Measurements from ENCODE around the gene LIAS. TPM values are rescaled to one million over a fixed set of nuclear protein-coding genes. Genes with fewer than 3 reads are reported as not detected.
"Not testable (repeated sequence)": the region's sequence is repeated elsewhere in the genome, so short reads cannot be mapped to it uniquely, and the experiment has no call there.

The LIAS gene
- total RNA-seq, result 10 to 100 TPM in 1 of 2 donors, 1 to 10 TPM in 1; 6.9 to 18.7 TPM

- H3K27ac ChIP-seq, result peak within 1 kb of the TSS; percentile 93 to 95
- TF ChIP-seq CTCF (IDR thresholded peaks at IDR 0.05), result no peak
- H3K9me3 ChIP-seq, result no peaks in the 10 kb centered on the region
- H3K4me3 ChIP-seq, result peak within 1 kb of the TSS; percentile 68 to 69
- DNase-seq (ENCODE audit: low spot score), result peak; percentile 99
- peaks cover 2 to 32% of the 10 kb centered on the region in 2 donors for H3K4me1 ChIP-seq
- H3K27me3 ChIP-seq, result no peaks in the 10 kb centered on the region
- peaks cover 57% of the 10 kb centered on the region for H3K36me3 ChIP-seq
Measured at GRCh38 chr4:39458505-39459300, at the start of gene LIAS, which contains the start of gene RPL9. Gene LIAS (plus strand): TSS chr4:39459056. CDS start chr4:39459118, 62 bp downstream. Gene RPL9 (minus strand): TSS chr4:39458922. CDS start chr4:39458439, 483 bp downstream.

- Histone ChIP-seq H3K9me3 (no peaks in the 10 kb centered on the region), H3K27me3 (no peaks in the 10 kb centered on the region), H3K4me3 (no peak overlapping the region), H3K27ac (no peak overlapping the region), H3K4me1 (peaks cover 0 to 7% of the 10 kb centered on the region in 2 donors), H3K36me3 (no peaks in the 10 kb centered on the region)
- DNase-seq (ENCODE audit: low spot score), result no peak
- no peak for TF ChIP-seq CTCF (IDR thresholded peaks at IDR 0.05)
Measured at GRCh38 chr4:39410415-39410814, 48.4 kb upstream of the LIAS start.

GRCh38 chr4:39411561-39411960 lies 47.3 kb upstream of the LIAS start:
- not testable (repeated sequence) for H3K36me3 ChIP-seq; H3K27me3 ChIP-seq; H3K4me3 ChIP-seq; H3K27ac ChIP-seq; H3K9me3 ChIP-seq; H3K4me1 ChIP-seq; DNase-seq (ENCODE audit: low spot score)

- Histone ChIP-seq H3K36me3 (no peaks in the 10 kb centered on the region), H3K27ac (no peak overlapping the region), H3K9me3 (no peaks in the 10 kb centered on the region), H3K27me3 (no peaks in the 10 kb centered on the region), H3K4me1 (no peaks in the 10 kb centered on the region), H3K4me3 (no peak overlapping the region)
- no peak for DNase-seq (ENCODE audit: low spot score)
- no peak for TF ChIP-seq CTCF (IDR thresholded peaks at IDR 0.05)
Measured at GRCh38 chr4:39415678-39416283, 43.1 kb upstream of the LIAS start.

- H3K27me3 ChIP-seq, result no peaks in the 10 kb centered on the region
- H3K9me3 ChIP-seq, result no peaks in the 10 kb centered on the region
- TF ChIP-seq CTCF (IDR thresholded peaks at IDR 0.05), result no peak
- H3K4me1 ChIP-seq, result no peaks in the 10 kb centered on the region
- H3K4me3 ChIP-seq, result no peak overlapping the region
- no peak overlapping the region for H3K27ac ChIP-seq
- DNase-seq (ENCODE audit: low spot score), result no peak
- no peaks in the 10 kb centered on the region for H3K36me3 ChIP-seq
Measured at GRCh38 chr4:39422247-39422646, 36.6 kb upstream of the LIAS start.

- H3K4me1 ChIP-seq; DNase-seq (ENCODE audit: low spot score); H3K4me3 ChIP-seq; H3K36me3 ChIP-seq; H3K27me3 ChIP-seq; H3K9me3 ChIP-seq; H3K27ac ChIP-seq: not testable (repeated sequence)
Measured at GRCh38 chr4:39425297-39425696, 33.6 kb upstream of the LIAS start.

All from right atrium auricular region (tissue), 2 donors.